ENCODE results near the gene OLA1. TPM values are rescaled to one million over a fixed set of nuclear protein-coding genes. Genes with fewer than 3 reads are reported as not detected.

OLA1 gene
- total and polyA plus RNA-seq, 5 experiments from 2014 or later, result 39.6 to 79.9 (median 62.3) TPM

Other genes with a start within 250 kb of the OLA1 start
- gene SP9, start 86.4 kb upstream of the OLA1 start, total RNA-seq, result not detected
- gene SP9, start 86.4 kb upstream of the OLA1 start, polyA plus RNA-seq, result not detected
- gene SCRN3, start 147.2 kb upstream of the OLA1 start, total RNA-seq, result 10 to 100 TPM; 20.6 to 24.1 TPM
- gene SCRN3, start 147.2 kb upstream of the OLA1 start, polyA plus RNA-seq, result 10 to 100 TPM; 12.7 to 14.0 (median 13.1) TPM
- gene GPR155, start 238.5 kb upstream of the OLA1 start, total RNA-seq, result 10 to 100 TPM; 23.9 to 27.2 TPM
- 10 to 100 TPM in 2 of 3 donors, 1 to 10 TPM in 1; 9.7 to 19.5 (median 18.6) TPM for gene GPR155, start 238.5 kb upstream of the OLA1 start, polyA plus RNA-seq